A549 (cell line): ENCODE measurements around the gene PKD2. TPM values are rescaled to one million over a fixed set of nuclear protein-coding genes. Genes with fewer than 3 reads are reported as not detected.

Experiments used
- ATAC-seq, 2 experiments: fragments of 200-7000 bp in 1 of 2; fragments of >200 bp in 1 of 2; cut with Nextera tagmentation in 1 of 2; cut with Tn5 transposase in 1 of 2; 3 replicates each; pipeline versions ENCODE4 v1.8.0 to v1.9.1; 2018 to 2020; ENCODE audit warnings: mild to moderate bottlenecking in 1 of 2, moderate library complexity in 1 of 2
- CTCF ChIA-PET: fragments of 300-600 bp; sonication (Branson Sonifier 250); formaldehyde crosslinking; extraction: SDS; loops from one replicate; lab custom pipeline; 2021; ENCODE audit warnings: antibody characterized with exemption, inconsistent platforms; lab: Yijun Ruan, JAX
- POLR2A ChIA-PET: fragments of 350-600 bp; formaldehyde crosslinking; extraction: SDS; loops from one replicate; lab custom pipeline; 2021; ENCODE audit warnings: antibody characterized with exemption, inconsistent platforms; lab: Yijun Ruan, JAX
- DNase-seq, 2 experiments: peaks; one replicate each; pipeline versions ENCODE4 v3.0.0 to v3.0.0-alpha.2; 2011 to 2016; ENCODE audit warnings: low read depth in 1 of 2, low spot score in 1 of 2
- FAIRE-seq: peaks from 2 replicates; lab custom pipeline; 2011; peaks lifted over from hg19 to GRCh38; lab: Jason Lieb, UNC
- H3K27ac ChIP-seq, 2 experiments: fragments of >200 bp; sonication (Bioruptor Twin); formaldehyde crosslinking; 3 replicates each; pipeline ENCODE4 v1.5.1; 2016 to 2017
- H3K4me1 ChIP-seq: fragments of >200 bp; sonication (Bioruptor Twin); formaldehyde crosslinking; 3 replicates; pipeline ENCODE4 v1.6.1; 2016
- H3K4me2 ChIP-seq: fragments of >200 bp; sonication (Bioruptor Twin); formaldehyde crosslinking; 3 replicates; pipeline ENCODE4 v1.6.1; 2016
- H3K4me3 ChIP-seq: fragments of >200 bp; sonication (Bioruptor Twin); formaldehyde crosslinking; 3 replicates; pipeline ENCODE4 v1.5.1; 2016
- H3K9me3 ChIP-seq: fragments of >200 bp; sonication (Bioruptor Twin); formaldehyde crosslinking; 3 replicates; pipeline ENCODE4 v1.6.1; 2016
- ATOH8 ChIP-seq: fragments of 250-450 bp; sonication (Bioruptor Pico); IDR thresholded peaks from 2 replicates; pipeline ENCODE4 v1.5.0; 2020; ENCODE audit warnings: low read depth, mild to moderate bottlenecking, moderate library complexity
- CBX8 ChIP-seq: fragments of 200-600 bp; sonication (generic); IDR thresholded peaks from 2 replicates; pipeline ENCODE4 v1.6.1; 2016
- CHD2 ChIP-seq: fragments of 150-350 bp; IDR thresholded peaks from 2 replicates; pipeline ENCODE4 v1.6.1; 2014; ENCODE audit warnings: low read length; ENCODE audit not compliant: partially characterized antibody
- CHD4 ChIP-seq: fragments of 200-600 bp; sonication (generic); IDR thresholded peaks from 2 replicates; pipeline ENCODE4 v1.6.1; 2016; ENCODE audit warnings: antibody characterized with exemption, mild to moderate bottlenecking, borderline replicate concordance
- CTCF ChIP-seq: fragments of >200 bp; sonication (Bioruptor Twin); formaldehyde crosslinking; IDR thresholded peaks from 3 replicates; pipeline ENCODE4 v1.5.1; 2016
- EHF ChIP-seq: fragments of 250-450 bp; sonication (Bioruptor Pico); IDR thresholded peaks from 2 replicates; pipeline ENCODE4 v1.5.0; 2020; ENCODE audit warnings: mild to moderate bottlenecking
- EHMT2 ChIP-seq: fragments of 200-600 bp; sonication (generic); IDR thresholded peaks from 2 replicates; pipeline ENCODE4 v1.6.1; 2016; ENCODE audit warnings: antibody characterized with exemption, low read depth, mild to moderate bottlenecking, moderate library complexity
- EP300 ChIP-seq, 2 experiments: fragments of >200 bp; sonication (Bioruptor Twin); formaldehyde crosslinking; IDR thresholded peaks; 2 replicates in 1 of 2; 3 replicates in 1 of 2; pipeline ENCODE4 v1.6.1; 2016 to 2017
- ESRRA ChIP-seq: fragments of 150-350 bp; IDR thresholded peaks from 2 replicates; pipeline ENCODE4 v1.6.1; 2014; ENCODE audit warnings: mild to moderate bottlenecking, low read length, borderline replicate concordance
- FOSB ChIP-seq: fragments of 250-450 bp; sonication (Bioruptor Pico); IDR thresholded peaks from 2 replicates; pipeline ENCODE4 v1.5.0; 2020; ENCODE audit warnings: mild to moderate bottlenecking, moderate library complexity
- GATA3 ChIP-seq: IDR thresholded peaks from 2 replicates; pipeline ENCODE4 v1.6.1; 2012; ENCODE audit warnings: borderline replicate concordance
- HDAC2 ChIP-seq: fragments of 200-600 bp; sonication (generic); IDR thresholded peaks from 2 replicates; pipeline ENCODE4 v1.6.1; 2016
- HES2 ChIP-seq: fragments of >200 bp; sonication (Bioruptor Twin); formaldehyde crosslinking; IDR thresholded peaks from 2 replicates; pipeline ENCODE4 v1.6.1; 2016
- HOXB13 ChIP-seq: fragments of 250-450 bp; sonication (Bioruptor Pico); IDR thresholded peaks from 2 replicates; pipeline ENCODE4 v1.5.0; 2020; ENCODE audit warnings: low read depth, mild to moderate bottlenecking, moderate library complexity
- HOXB5 ChIP-seq: fragments of 250-450 bp; sonication (Bioruptor Pico); IDR thresholded peaks from 2 replicates; pipeline ENCODE4 v1.5.0; 2020; ENCODE audit warnings: mild to moderate bottlenecking, moderate library complexity
- JUNB ChIP-seq: fragments of >200 bp; sonication (Bioruptor Twin); formaldehyde crosslinking; IDR thresholded peaks from 2 replicates; pipeline ENCODE4 v1.6.1; 2016
- KDM1A ChIP-seq: fragments of 200-600 bp; sonication (generic); IDR thresholded peaks from 2 replicates; pipeline ENCODE4 v1.6.1; 2016; ENCODE audit warnings: low read depth, mild to moderate bottlenecking
- MAX ChIP-seq: IDR thresholded peaks from 2 replicates; pipeline ENCODE4 v1.6.1; 2012
- MYC ChIP-seq: IDR thresholded peaks from 2 replicates; pipeline ENCODE4 v1.6.1; 2012; ENCODE audit warnings: mild to moderate bottlenecking, inconsistent platforms, low read length, improper control_type of control experiment, borderline replicate concordance
- RAD21 ChIP-seq, 2 experiments: fragments of >200 bp in 1 of 2; sonication (Bioruptor Twin) in 1 of 2; formaldehyde crosslinking in 1 of 2; IDR thresholded peaks in 1 of 2; conservative IDR thresholded peaks in 1 of 2; 2 replicates in 1 of 2; 3 replicates in 1 of 2; pipeline ENCODE4 v1.6.1; 2012 to 2018; ENCODE audit warnings: inconsistent platforms in 1 of 2
- RCOR1 ChIP-seq: fragments of 150-350 bp; IDR thresholded peaks from 2 replicates; pipeline ENCODE4 v1.6.1; 2014; ENCODE audit warnings: antibody characterized with exemption, low read length, low read depth
- RFX5 ChIP-seq: fragments of 450-650 bp; IDR thresholded peaks from 2 replicates; pipeline ENCODE4 v1.7.1; 2014; ENCODE audit warnings: antibody characterized with exemption, mild to moderate bottlenecking, moderate library complexity
- SMC3 ChIP-seq: fragments of >200 bp; sonication (Bioruptor Twin); formaldehyde crosslinking; IDR thresholded peaks from 3 replicates; pipeline ENCODE4 v1.6.1; 2018; ENCODE audit warnings: inconsistent platforms
- TFCP2L1 ChIP-seq: fragments of 250-450 bp; sonication (Bioruptor Pico); IDR thresholded peaks from 2 replicates; pipeline ENCODE4 v1.5.0; 2021; ENCODE audit warnings: mild to moderate bottlenecking
- TP53 ChIP-seq: fragments of 250-450 bp; sonication (Bioruptor Pico); IDR thresholded peaks from 2 replicates; pipeline ENCODE4 v1.5.0; 2021; ENCODE audit warnings: mild to moderate bottlenecking, moderate library complexity
- USF2 ChIP-seq: fragments of 450-650 bp; IDR thresholded peaks from 2 replicates; pipeline ENCODE4 v1.6.1; 2014; ENCODE audit warnings: antibody characterized with exemption
- ZC3H11A ChIP-seq: fragments of 450-650 bp; IDR thresholded peaks from 2 replicates; pipeline ENCODE4 v1.6.1; 2014; ENCODE audit warnings: antibody characterized with exemption, mild to moderate bottlenecking
- WGBS: methylation state at CpG from one replicate; pipeline ENCODE4 v1.1.6; 2017; ENCODE audit errors: missing lambda C conversion rate; 5-methylcytosine and 5-hydroxymethylcytosine counted together
- polyA plus RNA-seq, 4 experiments: library from polyadenylated mRNA; depleted of rRNA in 3 of 4; stranded (reverse); fragments of >200 nt; fragmentation: RNase III in 1 of 4; extraction: RNeasy Plus Mini Kit Qiagen cat#74134 plus additional on column Dnase treatment in 1 of 4; gene quantifications; 2 replicates in 3 of 4; 3 replicates in 1 of 4; pipeline ENCODE4 v1.2.3, GENCODE V29; 2011 to 2017

PKD2 gene
- polyA plus RNA-seq, 2 of the 4 experiments (the other 2 are of a cell fraction), result 39.4 to 57.6 TPM

GRCh38 chr4:88070031-88070430 is 62.6 kb downstream of the PKD2 start (continued):
- no peak for TF ChIP-seq HES2

DNA sequence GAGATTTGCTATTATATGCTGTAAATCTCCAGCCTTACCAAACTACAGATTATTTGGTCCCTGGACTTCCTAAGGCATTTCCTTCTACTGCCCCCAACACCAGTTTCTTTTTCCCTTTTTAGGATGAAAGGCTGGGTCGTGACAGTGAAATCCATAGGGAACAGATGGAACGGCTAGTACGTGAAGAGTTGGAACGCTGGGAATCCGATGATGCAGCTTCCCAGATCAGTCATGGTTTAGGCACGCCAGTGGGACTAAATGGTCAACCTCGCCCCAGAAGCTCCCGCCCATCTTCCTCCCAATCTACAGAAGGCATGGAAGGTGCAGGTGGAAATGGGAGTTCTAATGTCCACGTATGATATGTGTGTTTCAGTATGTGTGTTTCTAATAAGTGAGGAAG is 67.9 kb downstream of the PKD2 start:
- TF ChIP-seq RFX5, result no peak
- TF ChIP-seq HES2, result no peak
- no peak for TF ChIP-seq TFCP2L1 (CRISPR knock-in tag)
- no peak for TF ChIP-seq HOXB5 (CRISPR knock-in tag)
- no peak for TF ChIP-seq CTCF
- no peak for TF ChIP-seq GATA3
- no peak for TF ChIP-seq JUNB
- no peak for TF ChIP-seq CBX8
- TF ChIP-seq FOSB, result no peak
- no peak for TF ChIP-seq CHD4
- TF ChIP-seq ESRRA, result no peak
- TF ChIP-seq ATOH8 (CRISPR knock-in tag), result no peak
- no peak for TF ChIP-seq HDAC2
- no peak for TF ChIP-seq USF2
- no peak for TF ChIP-seq TP53 (CRISPR knock-in tag)
- WGBS, result 97% methylated on average over 9 of the region's 9 CpGs
- no peak overlapping the region for H3K27ac ChIP-seq
- ChIA-PET CTCF (interaction anchor here (1.2 kb wide), 1 partner anchor 20 kb away, joined by 3 read pairs; no protein-coding TSS in a partner anchor), POLR2A (no interaction called here)
- H3K4me2 ChIP-seq, result no peak overlapping the region
- H3K4me1 ChIP-seq, result no peaks in the 10 kb centered on the region
- DNase-seq, result no peak
- FAIRE-seq, result no peak
- no peak for ATAC-seq
- no peak overlapping the region for H3K4me3 ChIP-seq
- peaks cover 6% of the 10 kb centered on the region; the same call in 1 of the 3 replicates for H3K9me3 ChIP-seq

GRCh38 chr4:88077911-88078524 is 70.6 kb downstream of the PKD2 start:
- 96% methylated on average over 7 of the region's 7 CpGs for WGBS
- ATAC-seq (no peak), FAIRE-seq (no peak), DNase-seq (no peak)
- ChIA-PET CTCF (no interaction called here), POLR2A (no interaction called here)
- no peak overlapping the region for H3K4me2 ChIP-seq
- no peak overlapping the region for H3K27ac ChIP-seq
- H3K9me3 ChIP-seq, result no peaks in the 10 kb centered on the region
- no peak overlapping the region for H3K4me3 ChIP-seq
- no peaks in the 10 kb centered on the region for H3K4me1 ChIP-seq
- TF ChIP-seq HDAC2, result no peak
- no peak for TF ChIP-seq EHMT2
- no peak for TF ChIP-seq SMC3
- TF ChIP-seq JUNB, result no peak
- no peak for TF ChIP-seq CHD2
- no peak for TF ChIP-seq HES2
- TF ChIP-seq ZC3H11A, result no peak
- TF ChIP-seq RAD21 (conservative IDR thresholded peaks at IDR 0.05 in 1 of 2, IDR thresholded peaks at IDR 0.05 in 1 of 2), result no peak
- TF ChIP-seq MAX, result no peak
- no peak for TF ChIP-seq CHD4
- no peak for TF ChIP-seq EHF (CRISPR knock-in tag)
- no peak for TF ChIP-seq EP300 (IDR thresholded peaks at IDR 0.05)
- no peak for TF ChIP-seq MYC
- TF ChIP-seq RCOR1, result no peak
- TF ChIP-seq KDM1A, result no peak
- no peak for TF ChIP-seq HOXB13 (CRISPR knock-in tag)
